HepG2 (cell line): ENCODE measurements around the gene JAKMIP3. TPM values are rescaled to one million over a fixed set of nuclear protein-coding genes. Genes with fewer than 3 reads are reported as not detected.

Experiments
- ATAC-seq: fragments of 200-7000 bp; cut with Tn5 transposase; 3 replicates; pipeline ENCODE4 v1.9.1; 2020; ENCODE audit warnings: mild to moderate bottlenecking, moderate library complexity
- BruUV-seq: library from RNA; stranded (reverse); fragments of 400-500 nt; replicated peaks from 2 replicates; lab custom pipeline; 2021; lab: Mats Ljungman, UMichigan
- CTCF ChIA-PET: fragments of 300-600 bp; formaldehyde crosslinking; extraction: SDS; loops from one replicate; lab custom pipeline; 2021; ENCODE audit warnings: low total read pairs, inconsistent platforms, low intra/inter-chr PET ratio; lab: Yijun Ruan, JAX
- POLR2A ChIA-PET: fragments of 350-600 bp; sonication (Branson Sonifier 250); formaldehyde crosslinking; loops from one replicate; lab custom pipeline; 2020; ENCODE audit warnings: antibody characterized with exemption, inconsistent platforms; lab: Yijun Ruan, JAX
- DNase-seq: peaks from one replicate; pipeline ENCODE4 v3.0.0-alpha.2; 2015; ENCODE audit warnings: low spot score
- FAIRE-seq: peaks from 3 replicates; lab custom pipeline; 2011; peaks lifted over from hg19 to GRCh38; lab: Jason Lieb, UNC
- H2AFZ ChIP-seq: one replicate; pipeline ENCODE4 v1.6.1; 2011; ENCODE audit warnings: low read length, inconsistent platforms
- H3K27ac ChIP-seq: fragments of 300-600 bp; 3 replicates; pipeline ENCODE4 v1.8.0; 2011; ENCODE audit warnings: mixed run types, mild to moderate bottlenecking, mixed read lengths, low read length, inconsistent platforms; ENCODE audit not compliant: insufficient read depth; ENCODE audit errors: extremely low read length
- H3K27me3 ChIP-seq, 2 experiments: fragments of 200-600 bp in 1 of 2; 2 replicates in 1 of 2; 3 replicates in 1 of 2; pipeline versions ENCODE4 v1.6.0 to v1.8.0; 2011; ENCODE audit warnings: low read length in 2 of 2, mild to moderate bottlenecking in 2 of 2, moderate library complexity in 2 of 2, inconsistent platforms in 1 of 2; ENCODE audit not compliant: insufficient read depth in 2 of 2, control insufficient read depth in 1 of 2
- H3K36me3 ChIP-seq, 2 experiments: fragments of 200-600 bp in 1 of 2; replicated peaks in 1 of 2; 2 replicates in 1 of 2; 3 replicates in 1 of 2; pipeline versions ENCODE4 v1.5.1 to v1.8.0; 2011; ENCODE audit warnings: low read length in 2 of 2, inconsistent platforms in 1 of 2; ENCODE audit not compliant: insufficient read depth in 2 of 2, control insufficient read depth in 1 of 2
- H3K4me1 ChIP-seq: 2 replicates; pipeline ENCODE4 v1.5.1; 2012; ENCODE audit warnings: low read length, inconsistent platforms; ENCODE audit not compliant: insufficient read depth
- H3K4me2 ChIP-seq: 2 replicates; pipeline ENCODE4 v1.6.0; 2011; ENCODE audit warnings: low read depth, low read length, inconsistent platforms
- H3K4me3 ChIP-seq, 3 experiments: fragments of 200-600 bp in 1 of 3; sonication (generic), shearing (Covaris generic) in 1 of 3; replicated peaks in 1 of 3; 2 replicates each; pipeline ENCODE4 v1.5.1; 2011 to 2016; ENCODE audit warnings: low read length in 3 of 3, inconsistent platforms in 2 of 3, low read depth in 2 of 3, mild to moderate bottlenecking in 2 of 3, control low read depth in 1 of 3, mixed read lengths in 1 of 3; ENCODE audit not compliant: insufficient read depth in 1 of 3
- H3K79me2 ChIP-seq: one replicate; pipeline ENCODE4 v1.6.1; 2011; ENCODE audit warnings: low read length, inconsistent platforms; ENCODE audit not compliant: insufficient read depth
- H3K9ac ChIP-seq: 2 replicates; pipeline ENCODE4 v1.6.0; 2011; ENCODE audit warnings: mild to moderate bottlenecking, low read depth, low read length, inconsistent platforms; ENCODE audit not compliant: insufficient read depth
- H3K9me3 ChIP-seq: 2 replicates; pipeline ENCODE4 v1.5.1; 2012; ENCODE audit warnings: mild to moderate bottlenecking, low read length
- H4K20me1 ChIP-seq: 2 replicates; pipeline ENCODE4 v1.6.0; 2011; ENCODE audit warnings: inconsistent platforms, mild to moderate bottlenecking, low read length, moderate library complexity; ENCODE audit not compliant: insufficient read depth
- FOXA1 ChIP-seq, 2 experiments: fragments of 450-650 bp in 1 of 2; sonication (generic) in 1 of 2; formaldehyde crosslinking in 1 of 2; IDR thresholded peaks; 2 replicates each; pipeline versions ENCODE4 v1.4.0 to v1.6.1; 2016 to 2020; ENCODE audit warnings: missing genetic modification reagents in 1 of 2
- FOXP1 ChIP-seq, 2 experiments: fragments of 450-650 bp in 1 of 2; IDR thresholded peaks; 2 replicates each; pipeline ENCODE4 v1.6.1; 2017 to 2018; ENCODE audit warnings: antibody characterized with exemption in 1 of 2
- HNRNPK ChIP-seq: fragments of 200-400 bp; formaldehyde crosslinking; IDR thresholded peaks from 2 replicates; pipeline ENCODE4 v1.6.1; 2018; ENCODE audit warnings: low read length, low read depth, moderate library complexity, mild to moderate bottlenecking; ENCODE audit not compliant: poor library complexity, severe bottlenecking
- PCBP1 ChIP-seq: fragments of 200-400 bp; formaldehyde crosslinking; IDR thresholded peaks from 2 replicates; pipeline ENCODE4 v1.6.1; 2017; ENCODE audit warnings: mild to moderate bottlenecking, low read depth, low read length, borderline replicate concordance
- SAP130 ChIP-seq: IDR thresholded peaks from 2 replicates; pipeline ENCODE4 v1.6.1; 2016; ENCODE audit warnings: low read depth
- TAF1 ChIP-seq: sonication (generic); formaldehyde crosslinking; IDR thresholded peaks from 2 replicates; pipeline ENCODE4 v1.4.0; 2020; ENCODE audit warnings: missing genetic modification reagents
- ZC3H13 ChIP-seq: sonication (generic); formaldehyde crosslinking; IDR thresholded peaks from 2 replicates; pipeline ENCODE4 v1.8.1; 2023; ENCODE audit warnings: mild to moderate bottlenecking, missing genetic modification reagents, moderate library complexity
- ZNF678 ChIP-seq: sonication (generic); formaldehyde crosslinking; IDR thresholded peaks from 2 replicates; pipeline ENCODE4 v1.4.0; 2020; ENCODE audit warnings: mild to moderate bottlenecking, missing genetic modification reagents
- WGBS: methylation state at CpG from one replicate; pipeline ENCODE4 v1.1.6; 2017; ENCODE audit warnings: low lambda C conversion rate; 5-methylcytosine and 5-hydroxymethylcytosine counted together
- in situ Hi-C: cut with HindIII; loops from 2 replicates; pipeline ENCODE4 v1.10.0; 2017; ENCODE audit warnings: low pct_unique_long_range_greater_than_20kb; ENCODE audit not compliant: extremely low pct_ligation_motif_present
- intact Hi-C: fragments of 100-400 bp; cut with micrococcal nuclease; formaldehyde crosslinking; loops from one replicate; pipeline ENCODE4 v1.10.0; 2022; ENCODE audit not compliant: unreplicated experiment
- polyA plus RNA-seq, 8 experiments: library from polyadenylated mRNA; depleted of rRNA in 3 of 8; stranded (reverse) in 7 of 8; unstranded in 1 of 8; fragments of >200 nt; fragmentation: Illumina TruSeq in 4 of 8; extraction: Trizol in 4 of 8; gene quantifications; 2 replicates each; pipeline versions ENCODE4 v1.2.1 to v1.2.3, GENCODE V29; 2011 to 2016; ENCODE audit warnings: low read depth in 4 of 8, missing spikeins in 1 of 8, mixed read lengths in 1 of 8; ENCODE audit not compliant: insufficient read depth in 1 of 8
- total RNA-seq, 5 experiments: library from RNA; depleted of rRNA; stranded (reverse); fragments of >200 nt; fragmentation: Illumina TruSeq; extraction: Trizol; gene quantifications; 2 replicates each; pipeline ENCODE4 v1.2.3, GENCODE V29; 2016; ENCODE audit warnings: low read depth in 1 of 5
- TF ChIP-seq, protein P1 (sequence below): sonication (generic); formaldehyde crosslinking; IDR thresholded peaks from 2 replicates; pipeline ENCODE4 v1.8.0; 2022; ENCODE audit warnings: mild to moderate bottlenecking, missing genetic modification reagents, moderate library complexity
- TF ChIP-seq, protein P2 (sequence below): sonication (generic); IDR thresholded peaks from 2 replicates; pipeline ENCODE4 v1.6.1; 2016; ENCODE audit warnings: low read depth, borderline replicate concordance

Gene JAKMIP3
- total and polyA plus RNA-seq, 2 of the 13 experiments (the other 11 are each of a cell fraction or from before 2014, with no cell fraction given) = 0.03 to 0.11 TPM

DNA sequence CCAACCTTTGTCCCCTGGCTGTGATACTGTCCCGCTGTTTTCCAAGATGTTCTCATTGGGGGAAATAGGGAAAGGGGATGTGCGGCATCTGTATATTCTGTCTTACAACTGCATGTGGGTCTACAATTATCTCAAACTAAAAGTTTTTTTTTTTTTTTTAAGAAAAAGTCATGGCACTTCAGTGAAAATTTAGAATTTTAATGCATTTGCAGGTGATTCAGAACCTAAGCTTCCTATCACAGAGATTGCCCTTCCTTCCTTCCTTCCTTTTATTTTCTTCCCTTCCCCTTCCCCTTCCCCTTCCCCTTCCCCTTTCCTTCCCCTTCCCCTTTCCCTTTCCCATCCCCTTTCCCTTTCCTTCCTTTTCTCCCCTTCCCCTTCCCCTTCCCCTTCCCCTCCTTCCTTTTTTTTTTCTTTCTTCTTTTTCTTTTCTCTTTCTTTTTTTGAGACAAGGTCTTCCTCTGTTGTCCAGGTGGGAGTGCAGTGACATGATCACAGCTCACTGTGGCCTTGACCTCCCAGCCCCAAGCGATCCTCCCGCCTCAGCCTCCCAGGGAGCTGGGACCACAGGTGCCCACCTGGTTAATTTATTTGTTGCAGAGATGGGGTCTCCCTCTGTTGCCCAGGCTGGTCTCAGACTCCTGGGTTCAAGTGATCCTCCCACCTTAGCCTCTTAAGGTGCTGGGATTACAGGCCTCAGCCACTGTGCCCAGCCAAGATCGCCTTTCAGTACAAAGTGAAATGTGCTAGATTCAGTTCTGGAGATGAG is 32.0 kb downstream of the JAKMIP3 start:
- Histone ChIP-seq H3K4me3 (no peak overlapping the region), H3K27ac (no peak overlapping the region), H4K20me1 (no peaks in the 10 kb centered on the region), H3K27me3 (peaks cover 0 to 23% of the 10 kb centered on the region in 2 experiments; a peak in 2 of 5 replicates), H3K9ac (no peak overlapping the region), H2AFZ (no peak overlapping the region), H3K4me1 (peaks cover 45% of the 10 kb centered on the region), H3K79me2 (no peaks in the 10 kb centered on the region), H3K36me3 (no peaks in the 10 kb centered on the region), H3K9me3 (no peaks in the 10 kb centered on the region), H3K4me2 (no peak overlapping the region)
- intact Hi-C loops = no loop called here
- in situ Hi-C loops = no loop called here
- FAIRE-seq = no peak
- no peak for DNase-seq
- no TSS peak for BruUV-seq
- ChIA-PET POLR2A (no interaction called here), CTCF (no interaction called here)
- ATAC-seq = no peak
- 88% methylated on average over 5 of the region's 5 CpGs for WGBS
- TF ChIP-seq ZC3H13 (CRISPR knock-in tag) = no peak
- 0 out of 2 replicates have a peak, but pooled peaks have one; percentile 77 for TF ChIP-seq PCBP1
- TF ChIP-seq HNRNPK = peak; percentile 98

DNA sequence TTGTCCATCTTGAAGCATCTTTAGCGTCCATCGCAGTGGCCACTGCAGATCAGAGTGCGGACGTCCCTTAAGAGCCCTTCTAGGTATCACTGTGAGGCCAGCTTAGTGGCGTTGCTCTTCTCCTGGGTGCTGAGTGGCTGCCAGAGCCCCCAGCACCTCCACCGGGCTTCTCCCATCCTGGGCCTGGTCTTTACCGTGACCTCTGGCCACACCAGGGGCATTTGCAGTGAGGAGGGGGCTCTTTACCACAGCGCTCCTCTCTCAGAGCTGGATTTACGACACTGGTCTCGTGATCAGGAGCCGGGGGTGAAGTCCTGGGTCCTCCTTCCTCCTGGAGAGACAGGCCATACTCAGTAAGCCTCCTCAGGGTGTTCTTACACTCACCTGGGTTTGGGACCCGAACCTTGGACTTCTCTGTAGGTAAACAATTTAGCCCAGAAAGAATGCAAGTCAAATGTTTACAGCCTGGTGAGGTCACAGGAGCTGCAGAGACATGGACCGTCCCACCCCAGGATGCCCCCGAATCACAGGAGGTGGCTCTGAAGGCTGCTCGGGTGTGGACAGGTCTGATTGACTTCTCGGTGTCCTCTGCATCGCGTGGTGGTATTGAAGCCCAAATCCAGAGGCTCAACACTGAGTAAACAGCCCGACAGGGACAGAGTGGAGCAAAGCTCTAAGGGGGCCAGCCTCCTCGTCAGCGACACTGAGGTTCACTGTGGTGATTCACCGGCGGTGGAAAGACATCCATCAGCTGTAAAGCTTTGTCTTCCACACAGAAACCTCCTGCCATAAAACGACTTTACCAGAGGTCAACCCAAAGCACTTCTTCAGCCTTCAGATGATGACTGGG is 33.0 kb downstream of the JAKMIP3 start:
- no TSS peak for BruUV-seq
- no peaks in the 10 kb centered on the region for H3K9me3 ChIP-seq
- H3K9ac ChIP-seq = no peak overlapping the region
- 18% methylated on average over 12 of the region's 24 CpGs for WGBS
- TF ChIP-seq TAF1 (CRISPR knock-in tag) (no peak), SAP130 (CRISPR knock-in tag) (0 out of 2 replicates have a peak, but pooled peaks have one; percentile 18), FOXP1 (IDR thresholded peaks at IDR 0.05) (no peak), FOXP1 (CRISPR knock-in tag; IDR thresholded peaks at IDR 0.05) (peak; percentile 48), FOXA1 (IDR thresholded peaks at IDR 0.05) (no peak), FOXA1 (CRISPR knock-in tag; IDR thresholded peaks at IDR 0.05) (0 out of 2 replicates have a peak, but pooled peaks have one; percentile 21), ZNF678 (CRISPR knock-in tag) (no peak)
- TF ChIP-seq, protein P1, sequence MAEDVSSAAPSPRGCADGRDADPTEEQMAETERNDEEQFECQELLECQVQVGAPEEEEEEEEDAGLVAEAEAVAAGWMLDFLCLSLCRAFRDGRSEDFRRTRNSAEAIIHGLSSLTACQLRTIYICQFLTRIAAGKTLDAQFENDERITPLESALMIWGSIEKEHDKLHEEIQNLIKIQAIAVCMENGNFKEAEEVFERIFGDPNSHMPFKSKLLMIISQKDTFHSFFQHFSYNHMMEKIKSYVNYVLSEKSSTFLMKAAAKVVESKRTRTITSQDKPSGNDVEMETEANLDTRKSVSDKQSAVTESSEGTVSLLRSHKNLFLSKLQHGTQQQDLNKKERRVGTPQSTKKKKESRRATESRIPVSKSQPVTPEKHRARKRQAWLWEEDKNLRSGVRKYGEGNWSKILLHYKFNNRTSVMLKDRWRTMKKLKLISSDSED (CRISPR knock-in tag) = no peak
- TF ChIP-seq, protein P2, sequence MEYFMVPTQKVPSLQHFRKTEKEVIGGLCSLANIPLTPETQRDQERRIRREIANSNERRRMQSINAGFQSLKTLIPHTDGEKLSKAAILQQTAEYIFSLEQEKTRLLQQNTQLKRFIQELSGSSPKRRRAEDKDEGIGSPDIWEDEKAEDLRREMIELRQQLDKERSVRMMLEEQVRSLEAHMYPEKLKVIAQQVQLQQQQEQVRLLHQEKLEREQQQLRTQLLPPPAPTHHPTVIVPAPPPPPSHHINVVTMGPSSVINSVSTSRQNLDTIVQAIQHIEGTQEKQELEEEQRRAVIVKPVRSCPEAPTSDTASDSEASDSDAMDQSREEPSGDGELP = peak; percentile 35; the same call in 1 of the 2 replicates
- no peaks in the 10 kb centered on the region for H3K79me2 ChIP-seq
- peaks cover 0 to 27% of the 10 kb centered on the region in 2 experiments; a peak in 2 of 5 replicates for H3K27me3 ChIP-seq
- ChIA-PET CTCF (no interaction called here), POLR2A (no interaction called here)
- peak overlapping the region; percentile 61; the same call in 1 of the 2 replicates for H3K4me2 ChIP-seq
- intact Hi-C loops (no loop called here), in situ Hi-C loops (no loop called here)
- no peaks in the 10 kb centered on the region for H3K36me3 ChIP-seq
- H4K20me1 ChIP-seq = no peaks in the 10 kb centered on the region
- no peak overlapping the region for H3K27ac ChIP-seq
- ATAC-seq = peak; percentile 55
- peak; percentile 4 for DNase-seq
- H3K4me1 ChIP-seq = peaks cover 45% of the 10 kb centered on the region
- FAIRE-seq = no peak
- no peak overlapping the region; a peak in 1 of 6 replicates for H3K4me3 ChIP-seq
- no peak overlapping the region for H2AFZ ChIP-seq
